Measurements from ENCODE around the gene PACS1.
A peak's percentile ranks its signal among the peaks of the same experiment; 100 is the strongest.
"Not testable (repeated sequence)": the region's sequence is repeated elsewhere in the genome, so short reads cannot be mapped to it uniquely, and the experiment has no call there.

The PACS1 gene

DNA sequence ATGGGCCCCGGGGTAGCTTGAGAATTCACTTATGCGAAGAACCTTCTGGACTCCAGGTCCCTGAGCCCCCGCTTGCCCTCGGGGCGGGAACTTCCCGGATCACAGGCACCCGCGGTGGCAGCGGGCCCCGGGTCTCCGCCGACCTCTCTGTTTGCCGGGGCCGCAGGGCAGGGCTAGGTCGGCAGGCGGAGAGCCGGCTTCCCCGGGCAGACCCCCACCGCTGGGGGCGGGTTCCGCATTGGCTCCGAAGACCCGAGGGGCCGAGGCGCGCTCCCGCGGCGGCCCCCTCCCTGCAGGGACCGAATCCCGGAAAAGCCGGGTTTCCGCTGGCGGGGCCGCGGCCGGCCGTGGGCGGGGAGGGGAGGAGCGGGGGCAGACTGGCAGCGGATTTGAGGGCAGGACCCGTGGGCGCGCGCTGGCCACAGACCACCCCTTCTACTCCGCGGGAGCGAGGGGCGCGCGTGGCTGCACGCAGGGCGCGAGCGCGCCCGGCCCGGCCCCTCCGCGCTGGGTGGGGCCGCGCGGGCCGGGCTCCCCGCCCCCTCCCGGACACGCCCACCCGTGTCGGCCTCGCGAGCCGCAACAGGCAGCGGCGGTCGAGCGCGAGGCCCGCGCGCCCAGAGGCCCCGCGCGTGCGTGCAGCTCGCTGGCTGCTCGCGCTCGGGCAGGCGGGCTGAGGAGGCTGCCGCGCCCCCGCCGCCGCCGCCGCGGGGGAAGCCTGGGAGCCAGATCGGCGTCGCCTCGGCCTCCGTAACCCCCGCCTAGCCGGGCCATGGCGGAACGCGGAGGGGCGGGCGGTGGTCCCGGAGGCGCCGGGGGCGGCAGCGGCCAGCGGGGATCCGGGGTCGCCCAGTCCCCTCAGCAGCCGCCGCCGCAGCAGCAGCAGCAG lies at the start of gene PACS1:
Gene PACS1, plus strand, starts transcription at position 558 of the 889 bp plus-strand sequence. Its CDS starts 215 bp downstream, at position 773.
- TF ChIP-seq ZFX (IDR thresholded peaks at IDR 0.05) = no peak; the same call in 1 of the 2 replicates
- TF ChIP-seq, protein P1, sequence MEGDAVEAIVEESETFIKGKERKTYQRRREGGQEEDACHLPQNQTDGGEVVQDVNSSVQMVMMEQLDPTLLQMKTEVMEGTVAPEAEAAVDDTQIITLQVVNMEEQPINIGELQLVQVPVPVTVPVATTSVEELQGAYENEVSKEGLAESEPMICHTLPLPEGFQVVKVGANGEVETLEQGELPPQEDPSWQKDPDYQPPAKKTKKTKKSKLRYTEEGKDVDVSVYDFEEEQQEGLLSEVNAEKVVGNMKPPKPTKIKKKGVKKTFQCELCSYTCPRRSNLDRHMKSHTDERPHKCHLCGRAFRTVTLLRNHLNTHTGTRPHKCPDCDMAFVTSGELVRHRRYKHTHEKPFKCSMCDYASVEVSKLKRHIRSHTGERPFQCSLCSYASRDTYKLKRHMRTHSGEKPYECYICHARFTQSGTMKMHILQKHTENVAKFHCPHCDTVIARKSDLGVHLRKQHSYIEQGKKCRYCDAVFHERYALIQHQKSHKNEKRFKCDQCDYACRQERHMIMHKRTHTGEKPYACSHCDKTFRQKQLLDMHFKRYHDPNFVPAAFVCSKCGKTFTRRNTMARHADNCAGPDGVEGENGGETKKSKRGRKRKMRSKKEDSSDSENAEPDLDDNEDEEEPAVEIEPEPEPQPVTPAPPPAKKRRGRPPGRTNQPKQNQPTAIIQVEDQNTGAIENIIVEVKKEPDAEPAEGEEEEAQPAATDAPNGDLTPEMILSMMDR (conservative IDR thresholded peaks at IDR 0.05) = no peak
- peak within 1 kb of the TSS; percentile 73 for H3K27ac ChIP-seq

DNA sequence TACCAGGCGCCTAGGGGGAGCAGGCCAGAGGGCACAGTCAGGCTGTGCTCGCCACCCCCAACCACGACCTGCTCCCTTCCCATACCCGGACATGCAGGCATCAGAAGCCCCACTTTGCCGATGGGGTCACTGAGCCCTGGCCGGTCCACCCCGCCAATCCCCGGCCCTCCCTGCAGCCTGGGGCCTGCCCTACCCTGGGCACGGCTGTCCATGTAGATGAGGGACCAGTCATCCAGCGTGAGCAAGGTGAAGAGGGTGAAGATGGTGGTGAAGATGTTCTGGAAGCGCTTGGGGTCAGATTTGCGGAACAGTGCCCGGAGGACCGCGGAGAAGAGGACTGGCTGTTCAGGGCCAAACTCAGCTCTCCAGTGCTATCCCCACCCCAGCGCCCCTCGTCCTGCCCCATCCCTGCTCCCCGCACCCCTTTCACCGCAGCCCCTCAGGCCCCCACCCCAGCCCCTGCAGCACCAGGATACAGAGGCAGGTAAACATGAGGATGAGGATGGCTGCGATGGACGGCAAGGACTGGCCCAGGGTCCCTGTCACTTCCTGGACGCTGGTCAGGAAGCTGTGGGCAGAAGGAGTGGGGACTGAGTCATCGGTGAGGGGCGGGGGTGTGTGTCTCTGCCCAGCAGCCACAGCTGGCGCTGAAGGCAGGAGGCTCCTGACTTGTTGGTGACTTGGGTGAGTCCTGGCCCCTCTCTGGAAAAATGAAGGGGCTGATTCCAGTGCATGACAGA lies 49.3 kb upstream of the PACS1 start:
- no peak overlapping the region for H3K27ac ChIP-seq
- TF ChIP-seq, protein P1 (conservative IDR thresholded peaks at IDR 0.05) = no peak
- TF ChIP-seq ZFX (IDR thresholded peaks at IDR 0.05) = no peak

DNA sequence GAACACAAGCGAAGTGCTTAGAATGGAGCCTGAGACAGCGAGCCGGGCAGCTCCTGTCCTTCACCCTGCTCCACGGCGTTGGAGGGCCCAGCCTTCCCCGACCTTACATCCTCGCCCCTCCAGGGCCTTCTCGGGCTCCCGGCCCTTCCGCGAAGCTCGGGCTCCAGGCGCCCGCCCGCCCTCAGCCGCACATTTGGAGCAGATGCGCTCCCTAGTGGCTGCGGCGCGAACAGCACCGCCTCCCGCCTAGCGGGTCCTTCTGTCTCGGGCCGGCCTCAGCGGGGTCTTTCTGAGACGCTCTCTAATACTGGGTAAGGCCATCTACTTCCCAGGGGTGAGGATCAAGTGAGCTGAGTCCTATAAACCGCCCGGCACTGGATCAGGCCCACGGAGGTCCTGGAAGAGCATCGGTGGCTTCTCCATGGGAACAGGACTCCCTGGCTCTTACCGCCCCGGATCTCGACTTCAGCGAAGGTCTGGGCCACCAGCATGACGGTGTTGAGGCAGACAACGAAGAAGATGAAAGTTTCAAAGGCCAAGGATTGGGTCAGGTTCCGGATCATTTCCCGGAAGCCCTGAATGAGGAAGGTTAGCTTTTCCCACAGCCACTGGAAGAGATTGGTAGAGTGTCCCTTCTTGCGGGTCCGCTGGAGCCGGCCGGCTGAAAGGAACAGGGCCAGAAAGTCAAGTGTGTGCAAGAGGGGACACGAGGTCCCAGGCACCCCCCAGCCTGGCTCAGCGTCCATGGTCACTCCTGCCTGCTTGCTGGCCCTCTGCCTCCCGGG lies 47.5 kb upstream of the PACS1 start:
- H3K27ac ChIP-seq = no peak overlapping the region
- TF ChIP-seq ZFX (IDR thresholded peaks at IDR 0.05) = no peak
- TF ChIP-seq, protein P1 (conservative IDR thresholded peaks at IDR 0.05) = peak; percentile 98

DNA sequence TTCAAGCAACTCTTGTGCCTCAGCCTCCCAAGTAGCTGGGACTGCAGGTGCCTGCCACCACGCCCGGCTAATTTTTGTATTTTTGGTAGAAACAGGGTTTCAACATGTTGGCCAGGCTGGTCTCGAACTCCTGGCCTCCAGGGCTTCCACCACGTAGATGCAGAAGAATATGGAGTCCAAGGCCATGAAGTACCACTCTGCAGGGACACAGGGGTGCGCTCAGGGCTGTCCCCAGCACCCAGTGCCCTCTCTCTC lies 47.0 kb upstream of the PACS1 start:
- H3K27ac ChIP-seq = not testable (repeated sequence)

DNA sequence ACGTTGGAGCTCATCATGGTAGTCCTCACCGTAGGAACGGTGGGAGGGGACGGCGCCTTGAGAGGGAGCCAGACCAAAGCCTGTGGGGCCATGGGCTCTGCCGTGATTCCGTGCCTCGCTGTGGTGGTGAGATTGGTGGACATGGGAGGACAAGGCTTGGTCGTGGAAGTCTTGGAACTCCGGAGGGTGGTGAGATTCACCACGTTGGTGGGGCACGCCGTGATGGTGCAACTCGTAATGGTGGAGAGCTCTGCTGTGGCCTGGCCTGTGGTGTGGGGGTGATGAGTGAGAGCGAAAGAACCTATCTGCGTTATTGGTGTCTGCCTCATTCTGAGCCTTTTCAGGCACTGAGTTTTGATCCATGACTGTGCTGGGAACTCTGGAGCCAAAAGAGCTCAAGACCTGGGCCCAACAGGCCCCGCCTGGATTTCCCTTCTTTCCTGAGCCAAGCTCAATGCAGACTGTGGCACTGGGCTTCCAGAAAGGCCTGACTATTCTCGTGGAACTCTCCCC lies 44.0 kb upstream of the PACS1 start, which contains the start of gene CATSPER1:
Gene CATSPER1, minus strand, starts transcription at position 463 of the 513 bp plus-strand sequence. Its CDS starts 100 bp downstream, at position 363.
- no peak for TF ChIP-seq ZFX (IDR thresholded peaks at IDR 0.05)
- TF ChIP-seq, protein P1 (conservative IDR thresholded peaks at IDR 0.05) = no peak

DNA sequence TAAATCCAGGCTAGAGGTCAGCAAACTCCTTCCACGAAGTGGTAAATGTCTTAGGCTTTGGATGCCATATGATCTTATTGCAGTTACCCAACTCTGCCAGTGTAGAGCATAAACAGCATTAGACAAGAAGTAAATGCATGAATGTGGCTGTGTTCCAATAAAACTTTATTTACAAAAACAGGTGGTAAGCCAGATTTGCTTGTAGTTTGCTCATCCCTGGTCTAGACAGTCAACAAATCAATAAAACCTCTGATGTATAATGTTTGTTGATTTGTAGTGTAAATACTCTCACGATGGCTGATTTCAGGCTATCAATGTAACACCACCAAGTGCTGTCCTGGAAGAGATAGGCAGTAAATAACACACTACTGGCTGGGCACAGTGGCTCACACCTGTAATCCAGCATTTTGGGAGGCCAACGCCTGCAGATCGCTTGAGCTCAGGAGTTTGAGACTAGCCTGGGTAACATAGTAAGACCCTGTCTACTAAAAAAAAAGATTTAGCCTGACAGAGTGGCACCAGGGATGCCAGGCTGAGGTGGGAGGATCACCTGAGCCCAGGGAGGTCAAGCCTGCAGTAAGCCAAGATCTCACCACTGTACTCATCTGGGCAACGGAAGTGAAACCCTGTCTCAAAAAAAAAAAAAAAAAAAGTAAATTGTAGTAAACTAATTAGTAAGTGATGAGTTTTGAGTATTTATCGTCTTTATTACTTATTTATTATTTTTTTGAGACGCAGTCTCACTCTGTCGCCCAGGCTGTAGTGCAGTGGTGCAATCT lies 36.9 kb upstream of the PACS1 start:
- TF ChIP-seq, protein P1 (conservative IDR thresholded peaks at IDR 0.05) = no peak
- no peak for TF ChIP-seq ZFX (IDR thresholded peaks at IDR 0.05)
- no peak overlapping the region for H3K27ac ChIP-seq

More for the DNA sequence above, 44.0 kb upstream of the PACS1 start, which contains the start of gene CATSPER1:
- H3K27ac ChIP-seq = no peak within 1 kb of the TSS
